Thoracic aorta (tissue), 2 donors: ENCODE results near the gene TMCC1. TPM values are rescaled to one million over a fixed set of nuclear protein-coding genes. Genes with fewer than 3 reads are reported as not detected.
"Not testable (repeated sequence)": the region's sequence is repeated elsewhere in the genome, so short reads cannot be mapped to it uniquely, and the experiment has no call there.

ENCODE experiments used
- ATAC-seq: fragments of 150-250 bp; one replicate; pipeline ENCODE4 v1.8.0; 2017; ENCODE audit warnings: low read depth; ENCODE audit not compliant: insufficient number of reproducible peaks, low FRiP score
- DNase-seq: peaks from one replicate; pipeline ENCODE4 v3.0.0-alpha.2; 2020; ENCODE audit warnings: low spot score
- H3K27ac ChIP-seq, 2 donors: fragments of 200-600 bp; sonication (generic); 1 replicate in 1 of 2; 2 replicates in 1 of 2; pipeline ENCODE4 v1.5.1; 2016; ENCODE audit warnings: mild to moderate bottlenecking in 2 of 2, moderate library complexity in 2 of 2
- H3K27me3 ChIP-seq: fragments of 200-600 bp; sonication (generic); replicated peaks from 2 replicates; pipeline ENCODE4 v1.6.0; 2016; ENCODE audit warnings: mild to moderate bottlenecking; ENCODE audit not compliant: insufficient read depth
- H3K36me3 ChIP-seq: fragments of 200-600 bp; sonication (generic); one replicate; pipeline ENCODE4 v1.5.1; 2016
- H3K4me1 ChIP-seq, 2 donors: fragments of 200-600 bp; sonication (generic); 1 replicate in 1 of 2; 2 replicates in 1 of 2; pipeline versions ENCODE4 v1.5.1 to v1.6.0; 2016; ENCODE audit warnings: low read depth in 2 of 2, mild to moderate bottlenecking in 1 of 2; ENCODE audit not compliant: control insufficient read depth in 1 of 2
- H3K4me3 ChIP-seq: fragments of 200-600 bp; sonication (generic); 2 replicates; pipeline ENCODE4 v1.5.1; 2016; ENCODE audit warnings: mild to moderate bottlenecking
- H3K9me3 ChIP-seq: fragments of 200-600 bp; sonication (generic); 2 replicates; pipeline ENCODE4 v1.5.1; 2016
- total RNA-seq, 2 donors: library from RNA; depleted of rRNA; stranded (reverse); fragments of >200 nt; gene quantifications; one replicate each; pipeline versions ENCODE4 v1.1.0 to v1.2.3, GENCODE V29; 2016
- TF ChIP-seq, protein P1 (sequence below): fragments of 200-600 bp; sonication (generic); IDR thresholded peaks from one replicate; pipeline ENCODE4 v1.5.1; 2019; ENCODE audit warnings: antibody characterized with exemption

Gene TMCC1
- total RNA-seq, 2 donors from 2014 or later: 16.9 to 17.7 TPM

DNA sequence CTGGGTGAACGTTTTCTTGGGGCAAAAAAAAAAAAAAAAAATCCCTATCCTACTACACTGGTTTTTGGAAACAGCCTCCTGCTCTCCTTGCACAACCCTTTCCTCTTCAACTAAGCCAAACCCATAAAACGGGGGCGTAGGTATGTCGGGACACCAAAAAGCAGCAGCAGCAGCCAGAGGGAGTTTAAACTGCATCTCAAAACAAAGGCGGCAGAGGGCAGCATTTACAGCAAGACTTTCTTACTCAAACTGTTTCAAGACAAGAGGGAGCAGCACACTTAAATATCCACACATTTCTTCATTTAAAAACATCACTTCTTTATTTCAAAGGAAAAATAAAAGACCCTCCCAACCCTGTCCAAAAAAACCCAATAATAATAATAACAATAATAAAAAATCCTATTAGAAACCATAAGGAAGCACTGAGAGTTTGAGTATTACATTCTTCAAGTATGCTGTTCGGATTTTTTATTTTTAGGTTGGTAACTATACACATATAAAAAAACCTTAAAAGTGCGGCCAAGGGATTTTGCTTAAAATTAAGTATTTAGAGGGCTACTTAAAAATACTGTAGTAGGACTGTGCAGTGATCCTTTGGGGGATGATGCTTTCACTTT lies 243.1 kb downstream of the TMCC1 start:
- H3K9me3 ChIP-seq: no peaks in the 10 kb centered on the region
- no peak overlapping the region for H3K4me3 ChIP-seq
- H3K27me3 ChIP-seq: no peaks in the 10 kb centered on the region
- TF ChIP-seq, protein P1, sequence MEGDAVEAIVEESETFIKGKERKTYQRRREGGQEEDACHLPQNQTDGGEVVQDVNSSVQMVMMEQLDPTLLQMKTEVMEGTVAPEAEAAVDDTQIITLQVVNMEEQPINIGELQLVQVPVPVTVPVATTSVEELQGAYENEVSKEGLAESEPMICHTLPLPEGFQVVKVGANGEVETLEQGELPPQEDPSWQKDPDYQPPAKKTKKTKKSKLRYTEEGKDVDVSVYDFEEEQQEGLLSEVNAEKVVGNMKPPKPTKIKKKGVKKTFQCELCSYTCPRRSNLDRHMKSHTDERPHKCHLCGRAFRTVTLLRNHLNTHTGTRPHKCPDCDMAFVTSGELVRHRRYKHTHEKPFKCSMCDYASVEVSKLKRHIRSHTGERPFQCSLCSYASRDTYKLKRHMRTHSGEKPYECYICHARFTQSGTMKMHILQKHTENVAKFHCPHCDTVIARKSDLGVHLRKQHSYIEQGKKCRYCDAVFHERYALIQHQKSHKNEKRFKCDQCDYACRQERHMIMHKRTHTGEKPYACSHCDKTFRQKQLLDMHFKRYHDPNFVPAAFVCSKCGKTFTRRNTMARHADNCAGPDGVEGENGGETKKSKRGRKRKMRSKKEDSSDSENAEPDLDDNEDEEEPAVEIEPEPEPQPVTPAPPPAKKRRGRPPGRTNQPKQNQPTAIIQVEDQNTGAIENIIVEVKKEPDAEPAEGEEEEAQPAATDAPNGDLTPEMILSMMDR: peak; percentile 69
- H3K27ac ChIP-seq: no peak overlapping the region
- H3K4me1 ChIP-seq: peaks cover 11 to 30% of the 10 kb centered on the region in 2 donors
- ATAC-seq (peak; percentile 60), DNase-seq (peak; percentile 49)
- H3K36me3 ChIP-seq: peaks cover 3% of the 10 kb centered on the region

DNA sequence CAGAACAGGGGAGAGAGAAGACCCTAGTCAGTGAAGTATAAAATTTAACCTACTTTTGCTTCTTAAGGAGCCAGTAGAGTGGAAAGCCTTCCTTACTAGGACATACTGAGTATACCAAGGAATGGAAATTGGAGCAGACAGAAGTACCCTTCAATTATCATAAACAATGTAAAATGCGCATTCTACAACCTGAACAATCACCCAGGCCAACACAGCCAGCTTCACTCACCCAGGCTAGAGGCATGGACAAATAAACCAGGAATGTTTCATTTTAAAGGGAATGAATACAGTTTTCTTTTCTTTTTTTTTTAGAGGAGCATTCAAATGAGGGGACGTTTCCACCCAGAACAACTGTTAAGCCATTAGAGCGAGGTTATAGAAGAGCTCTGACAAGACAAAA lies 245.1 kb downstream of the TMCC1 start:
- Histone ChIP-seq H3K9me3 (no peaks in the 10 kb centered on the region), H3K27ac (no peak overlapping the region), H3K4me1 (peaks cover 11 to 30% of the 10 kb centered on the region in 2 donors), H3K27me3 (no peaks in the 10 kb centered on the region), H3K36me3 (no peaks in the 10 kb centered on the region), H3K4me3 (no peak overlapping the region)
- TF ChIP-seq, protein P1: no peak
- no peak for DNase-seq
- no peak for ATAC-seq

DNA sequence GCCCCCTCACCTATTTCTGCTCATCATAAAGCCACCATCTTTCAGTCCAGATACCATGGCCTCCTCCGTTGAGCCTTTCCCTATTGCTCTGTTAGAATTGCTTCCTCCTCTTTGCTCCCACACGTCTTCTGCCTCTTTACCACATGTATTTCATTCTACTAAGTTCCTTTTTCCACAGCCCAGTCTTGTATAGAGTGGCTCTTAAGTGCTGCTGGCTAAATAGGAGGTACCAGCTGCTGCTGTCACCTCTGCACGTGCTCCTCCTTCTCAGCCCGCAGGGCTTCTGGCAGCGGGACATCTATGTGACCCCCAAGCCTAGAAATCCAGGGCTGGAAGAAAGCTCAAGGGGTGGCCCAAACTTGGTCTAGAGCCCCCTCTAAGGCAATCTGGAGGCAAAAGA lies 248.2 kb downstream of the TMCC1 start:
- no peaks in the 10 kb centered on the region for H3K27me3 ChIP-seq
- no peak for DNase-seq
- no peak overlapping the region for H3K4me3 ChIP-seq
- peaks cover 0 to 6% of the 10 kb centered on the region in 2 donors for H3K4me1 ChIP-seq
- no peaks in the 10 kb centered on the region for H3K36me3 ChIP-seq
- TF ChIP-seq, protein P1: no peak
- no peaks in the 10 kb centered on the region for H3K9me3 ChIP-seq
- no peak for ATAC-seq
- no peak overlapping the region for H3K27ac ChIP-seq

DNA sequence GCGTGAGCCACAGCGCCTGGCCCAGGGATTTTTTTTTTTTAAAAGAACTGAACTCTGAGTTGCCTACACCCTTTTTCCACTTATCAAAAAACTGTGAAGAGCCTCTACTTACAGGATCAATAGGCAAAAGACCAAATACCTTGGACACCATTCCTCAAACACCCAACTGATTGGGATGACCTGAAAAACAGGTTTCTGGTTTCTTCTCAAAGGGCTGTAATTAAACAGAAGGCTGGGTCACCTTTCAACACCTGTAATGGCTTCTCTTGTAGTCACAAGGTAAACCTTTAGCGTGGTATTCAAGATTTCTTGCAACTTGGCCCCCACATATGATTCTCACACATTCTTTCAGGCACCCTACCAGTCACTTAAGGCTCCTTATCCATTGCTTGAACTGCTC lies 248.7 kb downstream of the TMCC1 start:
- TF ChIP-seq, protein P1: no peak
- peaks cover 0 to 1% of the 10 kb centered on the region in 2 donors for H3K4me1 ChIP-seq
- no peaks in the 10 kb centered on the region for H3K9me3 ChIP-seq
- no peaks in the 10 kb centered on the region for H3K27me3 ChIP-seq
- DNase-seq (no peak), ATAC-seq (no peak)
- H3K36me3 ChIP-seq: no peaks in the 10 kb centered on the region
- no peak overlapping the region for H3K27ac ChIP-seq
- H3K4me3 ChIP-seq: no peak overlapping the region

DNA sequence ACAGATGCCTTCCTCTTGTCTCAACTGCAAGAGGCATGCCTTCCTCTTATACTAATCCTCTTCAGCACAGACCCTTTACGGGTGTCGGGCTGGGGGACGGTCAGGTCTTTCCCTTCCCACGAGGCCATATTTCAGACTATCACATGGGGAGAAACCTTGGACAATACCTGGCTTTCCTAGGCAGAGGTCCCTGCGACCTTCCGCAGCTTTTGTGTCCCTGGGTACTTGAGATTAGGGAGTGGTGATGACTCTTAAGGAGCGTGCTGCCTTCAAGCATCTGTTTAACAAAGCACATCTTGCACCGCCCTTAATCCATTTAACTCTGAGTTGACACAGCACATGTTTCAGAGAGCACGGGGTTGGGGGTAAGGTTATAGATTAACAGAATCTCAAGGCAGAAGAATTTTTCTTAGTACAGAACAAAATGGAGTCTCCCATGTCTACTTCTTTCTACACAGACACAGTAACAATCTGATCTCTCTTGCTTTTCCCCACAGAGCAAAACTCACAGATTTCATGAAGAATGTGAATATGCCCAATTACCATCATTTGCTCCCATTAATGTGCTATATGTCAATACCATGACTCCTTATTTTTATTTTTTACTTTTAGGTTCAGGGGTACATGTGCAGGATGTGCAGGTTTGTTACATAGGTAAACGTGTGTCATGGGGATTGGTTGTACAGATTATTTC lies 251.8 kb downstream of the TMCC1 start:
- not testable (repeated sequence) for ATAC-seq, DNase-seq

DNA sequence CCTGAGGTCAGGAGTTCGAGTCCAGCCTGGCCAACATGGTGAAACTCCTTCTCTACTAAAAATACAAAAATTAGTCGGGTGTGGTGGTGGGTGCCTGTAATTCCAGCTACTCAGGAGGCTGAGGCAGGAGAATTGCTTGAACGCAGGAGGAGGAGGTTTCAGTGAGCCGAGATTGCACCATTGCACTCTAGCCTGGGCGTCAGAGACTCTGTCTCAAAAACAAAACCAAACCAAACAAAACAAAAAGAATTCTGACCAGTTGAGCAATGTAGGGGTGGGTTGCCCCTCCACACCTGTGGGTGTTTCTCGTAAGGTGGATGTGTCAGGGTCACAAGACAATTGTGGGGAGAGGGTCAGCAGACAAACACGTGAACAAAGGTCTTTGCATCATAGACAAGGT lies 252.5 kb downstream of the TMCC1 start:
- H3K4me3 ChIP-seq, DNase-seq, H3K4me1 ChIP-seq, H3K27me3 ChIP-seq, H3K27ac ChIP-seq, H3K36me3 ChIP-seq, ATAC-seq, H3K9me3 ChIP-seq: not testable (repeated sequence)

More for the DNA sequence above, 251.8 kb downstream of the TMCC1 start:
- H3K27ac ChIP-seq, H3K4me3 ChIP-seq, H3K4me1 ChIP-seq, H3K36me3 ChIP-seq, H3K9me3 ChIP-seq, H3K27me3 ChIP-seq: not testable (repeated sequence)
